DND-41 (cell line): ENCODE data around the gene LRP3.
"Not testable (repeated sequence)": the region's sequence is repeated elsewhere in the genome, so short reads cannot be mapped to it uniquely, and the experiment has no call there.

Source experiments
- ATAC-seq: fragments of 200-7000 bp; cut with Tn5 transposase; 3 replicates; pipeline ENCODE4 v1.9.1; 2021; ENCODE audit warnings: low read depth; ENCODE audit not compliant: insufficient read depth
- DNase-seq: peaks from one replicate; pipeline ENCODE4 v3.0.0-alpha.2; 2020
- H2AFZ ChIP-seq: 2 replicates; pipeline ENCODE4 v1.6.0; 2012; ENCODE audit warnings: low read depth, low read length
- H3K27ac ChIP-seq: 2 replicates; pipeline ENCODE4 v1.5.1; 2012; ENCODE audit warnings: low read length, inconsistent platforms
- H3K27me3 ChIP-seq: fragments of 200-600 bp; sonication (generic); 2 replicates; pipeline ENCODE4 v1.6.0; 2012; ENCODE audit warnings: low read length, mild to moderate bottlenecking, inconsistent platforms; ENCODE audit not compliant: insufficient read depth, poor library complexity
- H3K36me3 ChIP-seq: 2 replicates; pipeline ENCODE4 v1.5.1; 2012; ENCODE audit warnings: low read length, inconsistent platforms; ENCODE audit not compliant: insufficient read depth
- H3K4me1 ChIP-seq: 2 replicates; pipeline ENCODE4 v1.5.1; 2012; ENCODE audit warnings: mild to moderate bottlenecking, low read length; ENCODE audit not compliant: insufficient read depth
- H3K4me2 ChIP-seq: 2 replicates; pipeline ENCODE4 v1.6.0; 2012; ENCODE audit warnings: mild to moderate bottlenecking, moderate library complexity, low read length, inconsistent platforms; ENCODE audit not compliant: insufficient read depth
- H3K4me3 ChIP-seq, 2 experiments: fragments of 200-600 bp in 1 of 2; shearing (Covaris generic) in 1 of 2; 2 replicates each; pipeline ENCODE4 v1.5.1; 2012 to 2016; ENCODE audit warnings: inconsistent platforms in 2 of 2, low read length in 2 of 2, mild to moderate bottlenecking in 2 of 2, low read depth in 1 of 2, moderate library complexity in 1 of 2
- H3K79me2 ChIP-seq: 2 replicates; pipeline ENCODE4 v1.6.0; 2012; ENCODE audit warnings: low read length, inconsistent platforms; ENCODE audit not compliant: insufficient read depth
- H3K9ac ChIP-seq: 2 replicates; pipeline ENCODE4 v1.6.0; 2012; ENCODE audit warnings: low read depth, mild to moderate bottlenecking, inconsistent platforms, low read length, moderate library complexity
- H3K9me3 ChIP-seq: 2 replicates; pipeline ENCODE4 v1.5.1; 2012; ENCODE audit warnings: low read length, moderate library complexity, mild to moderate bottlenecking, inconsistent platforms; ENCODE audit not compliant: insufficient read depth, severe bottlenecking
- H4K20me1 ChIP-seq: 2 replicates; pipeline ENCODE4 v1.6.0; 2012; ENCODE audit warnings: low read length; ENCODE audit not compliant: insufficient read depth
- CTCF ChIP-seq: IDR thresholded peaks from 2 replicates; pipeline ENCODE4 v1.5.1; 2012; ENCODE audit warnings: borderline replicate concordance, low read length, moderate library complexity, mild to moderate bottlenecking; ENCODE audit not compliant: poor library complexity, severe bottlenecking; ENCODE audit errors: extremely low read depth
- EZH2 ChIP-seq: IDR thresholded peaks from 3 replicates; pipeline ENCODE4 v1.6.1; 2012; ENCODE audit warnings: borderline replicate concordance, low read depth, mild to moderate bottlenecking, moderate library complexity, low read length, inconsistent platforms; ENCODE audit not compliant: severe bottlenecking

The LRP3 gene

DNA sequence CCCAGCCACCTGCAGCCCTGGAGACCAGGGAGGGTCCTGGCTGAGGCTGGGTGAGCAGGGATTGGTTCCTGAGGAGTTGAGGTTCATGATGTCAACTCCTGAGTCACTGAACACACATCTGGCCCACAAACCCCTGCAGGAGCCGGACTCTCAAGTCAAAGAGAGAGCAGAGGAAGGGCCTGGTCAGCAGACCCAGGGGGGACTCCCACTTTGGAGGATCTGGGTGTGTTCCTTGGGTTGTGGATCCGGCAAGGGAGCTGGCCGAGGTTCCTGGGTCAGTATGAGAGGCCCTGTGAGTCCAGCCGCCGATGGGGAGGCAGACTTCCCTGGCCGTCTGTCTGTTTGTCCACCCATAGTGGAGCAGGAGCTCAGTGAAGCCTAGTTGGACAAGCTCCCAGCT lies 27.5 kb downstream of the LRP3 start:
- no peak overlapping the region for H3K9ac ChIP-seq
- no peak overlapping the region for H3K27ac ChIP-seq
- no peak overlapping the region for H3K4me2 ChIP-seq
- no peaks in the 10 kb centered on the region for H3K9me3 ChIP-seq
- H3K79me2 ChIP-seq = no peaks in the 10 kb centered on the region
- TF ChIP-seq CTCF (no peak), EZH2 (no peak)
- H3K4me1 ChIP-seq = no peaks in the 10 kb centered on the region
- H3K27me3 ChIP-seq = no peaks in the 10 kb centered on the region
- no peaks in the 10 kb centered on the region for H3K36me3 ChIP-seq
- DNase-seq (no peak), ATAC-seq (no peak)
- H2AFZ ChIP-seq = no peak overlapping the region
- H3K4me3 ChIP-seq = no peak overlapping the region
- H4K20me1 ChIP-seq = no peaks in the 10 kb centered on the region

DNA sequence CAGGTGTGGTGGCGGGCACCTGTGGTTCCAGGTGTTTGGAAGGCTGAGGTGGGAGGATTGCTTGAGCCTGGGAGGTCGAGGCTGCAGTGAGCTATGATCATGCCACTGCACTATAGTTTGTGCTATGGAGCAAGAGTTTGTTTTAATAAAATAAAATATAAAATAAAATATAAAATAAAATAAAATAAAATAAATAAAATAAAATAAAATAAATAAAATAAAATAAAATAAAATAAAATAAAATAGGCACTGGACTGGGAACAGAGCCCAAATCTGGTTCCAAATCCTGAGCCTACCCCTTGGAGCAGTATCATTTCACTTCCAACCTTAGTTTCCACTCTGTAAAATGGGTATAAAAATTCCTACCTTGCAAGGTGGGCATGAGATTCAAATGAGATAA lies 28.1 kb downstream of the LRP3 start:
- ATAC-seq, H3K27me3 ChIP-seq, H3K4me1 ChIP-seq, H3K79me2 ChIP-seq, H3K9me3 ChIP-seq, H3K36me3 ChIP-seq, H4K20me1 ChIP-seq, H2AFZ ChIP-seq, H3K4me2 ChIP-seq, H3K27ac ChIP-seq, H3K9ac ChIP-seq, H3K4me3 ChIP-seq, DNase-seq: not testable (repeated sequence)

GRCh38 chr19:33224694-33225457 lies 30.7 kb downstream of the LRP3 start:
- Histone ChIP-seq H3K4me3 (no peak overlapping the region), H3K4me2 (no peak overlapping the region), H3K9me3 (peaks cover 14% of the 10 kb centered on the region), H3K27ac (no peak overlapping the region), H3K36me3 (no peaks in the 10 kb centered on the region), H2AFZ (no peak overlapping the region), H3K27me3 (no peaks in the 10 kb centered on the region), H3K79me2 (no peaks in the 10 kb centered on the region), H3K9ac (no peak overlapping the region), H3K4me1 (no peaks in the 10 kb centered on the region), H4K20me1 (no peaks in the 10 kb centered on the region)
- TF ChIP-seq CTCF (no peak), EZH2 (no peak)
- DNase-seq = no peak
- no peak for ATAC-seq

DNA sequence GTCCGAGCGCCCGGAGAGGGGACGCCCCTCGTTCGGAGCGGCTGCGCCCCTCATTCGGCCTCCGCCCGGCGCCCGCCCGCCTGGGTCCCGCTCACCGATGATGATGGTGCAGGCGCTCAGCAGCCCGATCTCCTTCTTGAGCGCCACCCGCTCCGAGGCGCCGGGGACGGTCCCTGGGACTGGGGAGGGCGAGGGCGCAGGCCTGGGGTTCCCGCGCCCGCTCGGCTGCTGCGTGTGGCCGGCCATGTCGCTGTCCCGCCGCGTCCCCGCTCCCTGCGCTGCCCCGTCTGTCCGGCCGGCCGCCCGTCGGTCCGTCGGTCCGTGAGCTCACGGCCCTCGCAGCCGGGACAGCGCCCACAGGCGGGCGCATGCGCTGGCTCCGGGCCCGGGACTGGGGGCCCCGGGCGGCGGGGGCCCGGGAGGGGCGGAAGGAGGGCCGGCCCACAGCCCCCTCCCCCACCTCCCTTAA lies 31.4 kb downstream of the LRP3 start, which contains the start of gene SLC7A10:
Gene SLC7A10, minus strand, starts transcription at position 393 of the 469 bp plus-strand sequence. Its CDS starts 147 bp downstream, at position 246.
- H3K9me3 ChIP-seq = peaks cover 14% of the 10 kb centered on the region
- no peak within 1 kb of the TSS for H3K4me3 ChIP-seq
- no peaks in the 10 kb centered on the region for H3K36me3 ChIP-seq
- no peaks in the 10 kb centered on the region for H3K27me3 ChIP-seq
- H3K27ac ChIP-seq = no peak within 1 kb of the TSS
- H4K20me1 ChIP-seq = no peaks in the 10 kb centered on the region
- DNase-seq (no peak), ATAC-seq (no peak)
- H3K79me2 ChIP-seq = no peaks in the 10 kb centered on the region
- no peak within 1 kb of the TSS for H3K4me2 ChIP-seq
- TF ChIP-seq EZH2 (no peak), CTCF (no peak)
- H2AFZ ChIP-seq = no peak within 1 kb of the TSS
- H3K4me1 ChIP-seq = no peaks in the 10 kb centered on the region
- H3K9ac ChIP-seq = no peak within 1 kb of the TSS
